H1 (cell line): ENCODE results near the gene AKR7A2. TPM values are rescaled to one million over a fixed set of nuclear protein-coding genes. Genes with fewer than 3 reads are reported as not detected.

Source experiments
- CEBPB ChIP-seq: IDR thresholded peaks from 2 replicates; pipeline ENCODE4 v1.6.1; 2012; ENCODE audit warnings: low read depth, low read length
- polyA plus RNA-seq, 7 experiments: library from polyadenylated mRNA; depleted of rRNA in 3 of 7; stranded (reverse) in 5 of 7; unstranded in 2 of 7; fragments of >200 nt in 5 of 7; fragments of 200-250 nt in 2 of 7; gene quantifications; 1 replicate in 5 of 7; 2 replicates in 1 of 7; 4 replicates in 1 of 7; pipeline versions ENCODE4 v1.2.1 to v1.2.3, GENCODE V29; 2011 to 2013; ENCODE audit warnings: missing spikeins in 2 of 7, mixed read lengths in 2 of 7
- total RNA-seq: library from RNA; stranded (reverse); fragmentation: NEBNext Ultra II Directional; extraction: Animal tissue kit (Norgen Biotek cat#: 25700); gene quantifications from 2 replicates; pipeline ENCODE4 v1.2.1, GENCODE V29; 2021

Gene AKR7A2
- total and polyA plus RNA-seq, 2 of the 8 experiments (the other 6 are each of a cell fraction or from before 2014, with no cell fraction given), result 32.0 to 48.3 TPM

GRCh38 chr1:19358710-19359109, 46.8 kb upstream of the AKR7A2 start (continued):
- TF ChIP-seq CEBPB, result no peak
